Measurements from ENCODE around the gene MMAB. TPM values are rescaled to one million over a fixed set of nuclear protein-coding genes. Genes with fewer than 3 reads are reported as not detected.

Gene MMAB
- 32.6 and 56.1 TPM in 2 replicates for total RNA-seq
- polyA plus RNA-seq, result 31.5 and 36.8 TPM in 2 replicates
- 60.5 and 63.5 TPM in 2 replicates for polyA plus RNA-seq (2012)
- 23.5 and 33.1 TPM in 2 replicates for polyA minus RNA-seq (ENCODE audit: low replicate concordance)

- TF ChIP-seq CTCF (conservative IDR thresholded peaks at IDR 0.05 in 1 of 2, IDR thresholded peaks at IDR 0.05 in 1 of 2; ENCODE audit: low read depth in 1 of 2, low read length in 2 of 2), result no peak
- no peak for TF ChIP-seq EZH2 (IDR thresholded peaks at IDR 0.05; ENCODE audit: low read length, missing control alignments)
- peak within 1 kb of the TSS; percentile 88 for H3K4me2 ChIP-seq (ENCODE audit: extremely low read depth, insufficient read depth, low read length)
- H3K27me3 ChIP-seq (ENCODE audit: control insufficient read depth, insufficient read depth, low read length), result no peaks in the 10 kb centered on the region
- peak within 1 kb of the TSS; percentile 86 for H2AFZ ChIP-seq (ENCODE audit: low read length)
- no peaks in the 10 kb centered on the region for H3K4me1 ChIP-seq (ENCODE audit: control insufficient read depth, extremely low read depth, insufficient read depth, low read length)
- DNase-seq (ENCODE audit: low read depth in 2 of 2), result peak; percentile 99
- no peaks in the 10 kb centered on the region for H4K20me1 ChIP-seq (ENCODE audit: control insufficient read depth, extremely low read depth, insufficient read depth, low read length)
- peak within 1 kb of the TSS; percentile 91 for H3K27ac ChIP-seq (ENCODE audit: insufficient read depth, low read length)
- H3K9me3 ChIP-seq (ENCODE audit: control insufficient read depth, insufficient read depth, low read depth, low read length), result no peaks in the 10 kb centered on the region
- peaks cover 8% of the 10 kb centered on the region for H3K36me3 ChIP-seq (ENCODE audit: control insufficient read depth, insufficient read depth, low read length)
- peak within 1 kb of the TSS; percentile 84 for H3K9ac ChIP-seq (ENCODE audit: insufficient read depth, low read length)
- peak within 1 kb of the TSS; percentile 74 to 85 (median 82) for H3K4me3 ChIP-seq (replicated peaks in 1 of 4; ENCODE audit: control extremely low read depth in 1 of 4, insufficient read depth in 1 of 4, low read depth in 3 of 4, low read length in 4 of 4)
- H3K79me2 ChIP-seq (ENCODE audit: control insufficient read depth, insufficient read depth, low read length), result no peaks in the 10 kb centered on the region
These were observed at the start of gene MMAB, which contains the start of gene MVK for GRCh38 chr12:109573029-109573913. Gene MMAB (minus strand): TSS chr12:109573504. CDS start chr12:109573480, 24 bp downstream. Gene MVK (plus strand): TSS chr12:109573794. CDS start chr12:109574823, 1,029 bp downstream.

GRCh38 chr12:109621901-109622364 lies 48.6 kb upstream of the MMAB start:
- DNase-seq (ENCODE audit: low read depth in 2 of 2), result no peak
- Histone ChIP-seq H3K4me2 (ENCODE audit: extremely low read depth, insufficient read depth, low read length) (no peak overlapping the region), H2AFZ (ENCODE audit: low read length) (no peak overlapping the region), H3K4me3 (replicated peaks in 1 of 4; ENCODE audit: control extremely low read depth in 1 of 4, insufficient read depth in 1 of 4, low read depth in 3 of 4, low read length in 4 of 4) (no peak overlapping the region), H4K20me1 (ENCODE audit: control insufficient read depth, extremely low read depth, insufficient read depth, low read length) (no peaks in the 10 kb centered on the region), H3K36me3 (ENCODE audit: control insufficient read depth, insufficient read depth, low read length) (no peaks in the 10 kb centered on the region), H3K27me3 (ENCODE audit: control insufficient read depth, insufficient read depth, low read length) (peaks cover 1% of the 10 kb centered on the region), H3K4me1 (ENCODE audit: control insufficient read depth, extremely low read depth, insufficient read depth, low read length) (no peaks in the 10 kb centered on the region), H3K9ac (ENCODE audit: insufficient read depth, low read length) (no peak overlapping the region), H3K9me3 (ENCODE audit: control insufficient read depth, insufficient read depth, low read depth, low read length) (no peaks in the 10 kb centered on the region), H3K79me2 (ENCODE audit: control insufficient read depth, insufficient read depth, low read length) (no peaks in the 10 kb centered on the region), H3K27ac (ENCODE audit: insufficient read depth, low read length) (no peak overlapping the region)
- TF ChIP-seq EZH2 (IDR thresholded peaks at IDR 0.05; ENCODE audit: low read length, missing control alignments) (no peak), CTCF (conservative IDR thresholded peaks at IDR 0.05 in 1 of 2, IDR thresholded peaks at IDR 0.05 in 1 of 2; ENCODE audit: low read depth in 1 of 2, low read length in 2 of 2) (no peak)

- H2AFZ ChIP-seq (ENCODE audit: low read length), result no peak overlapping the region
- H3K79me2 ChIP-seq (ENCODE audit: control insufficient read depth, insufficient read depth, low read length), result no peaks in the 10 kb centered on the region
- no peak for TF ChIP-seq CTCF (conservative IDR thresholded peaks at IDR 0.05 in 1 of 2, IDR thresholded peaks at IDR 0.05 in 1 of 2; ENCODE audit: low read depth in 1 of 2, low read length in 2 of 2)
- no peak for TF ChIP-seq EZH2 (IDR thresholded peaks at IDR 0.05; ENCODE audit: low read length, missing control alignments)
- no peaks in the 10 kb centered on the region for H4K20me1 ChIP-seq (ENCODE audit: control insufficient read depth, extremely low read depth, insufficient read depth, low read length)
- no peaks in the 10 kb centered on the region for H3K9me3 ChIP-seq (ENCODE audit: control insufficient read depth, insufficient read depth, low read depth, low read length)
- DNase-seq (ENCODE audit: low read depth in 2 of 2), result peak in 1 of 2 donors; percentile 42
- H3K27ac ChIP-seq (ENCODE audit: insufficient read depth, low read length), result no peak overlapping the region
- H3K9ac ChIP-seq (ENCODE audit: insufficient read depth, low read length), result no peak overlapping the region
- no peak overlapping the region for H3K4me3 ChIP-seq (replicated peaks in 1 of 4; ENCODE audit: control extremely low read depth in 1 of 4, insufficient read depth in 1 of 4, low read depth in 3 of 4, low read length in 4 of 4)
- no peaks in the 10 kb centered on the region for H3K4me1 ChIP-seq (ENCODE audit: control insufficient read depth, extremely low read depth, insufficient read depth, low read length)
- H3K4me2 ChIP-seq (ENCODE audit: extremely low read depth, insufficient read depth, low read length), result no peak overlapping the region
- H3K27me3 ChIP-seq (ENCODE audit: control insufficient read depth, insufficient read depth, low read length), result peaks cover 8% of the 10 kb centered on the region
- no peaks in the 10 kb centered on the region for H3K36me3 ChIP-seq (ENCODE audit: control insufficient read depth, insufficient read depth, low read length)
These were observed 47.9 kb upstream of the MMAB start for GRCh38 chr12:109621211-109621694.

Data from fibroblast of lung (primary cell).